HG02642 (cell line): ENCODE measurements around the gene CARM1.

Source experiments
- ATAC-seq: cut with Tn5 transposase; IDR thresholded peaks from one replicate; pipeline ENCODE4 v1.9.1; 2021; ENCODE audit warnings: mild to moderate bottlenecking; ENCODE audit not compliant: unreplicated experiment, poor library complexity

CARM1 gene

DNA sequence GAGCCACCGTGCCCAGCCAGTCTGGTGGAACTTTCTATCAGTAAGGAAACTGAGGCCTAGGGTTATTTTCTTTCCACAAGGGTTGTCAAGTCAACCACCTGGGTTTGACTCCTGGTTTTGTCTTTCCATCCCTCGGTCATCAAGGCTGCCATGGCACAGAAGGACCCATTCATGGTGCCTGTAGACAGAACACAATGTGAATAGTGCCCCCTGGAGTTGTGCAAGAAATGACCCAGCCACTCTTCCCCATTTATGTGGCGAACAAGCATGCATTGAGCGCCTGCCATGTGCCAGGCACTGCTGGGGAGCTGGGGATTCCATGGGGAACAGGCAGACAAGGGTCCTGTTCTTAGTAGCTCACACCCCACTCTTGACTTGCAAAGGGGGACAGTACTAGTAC is 93.5 kb downstream of the CARM1 start:
- no peak for ATAC-seq

- ATAC-seq, result no peak
These were observed 94.0 kb downstream of the CARM1 start for GRCh38 chr19:10965398-10965797.

DNA sequence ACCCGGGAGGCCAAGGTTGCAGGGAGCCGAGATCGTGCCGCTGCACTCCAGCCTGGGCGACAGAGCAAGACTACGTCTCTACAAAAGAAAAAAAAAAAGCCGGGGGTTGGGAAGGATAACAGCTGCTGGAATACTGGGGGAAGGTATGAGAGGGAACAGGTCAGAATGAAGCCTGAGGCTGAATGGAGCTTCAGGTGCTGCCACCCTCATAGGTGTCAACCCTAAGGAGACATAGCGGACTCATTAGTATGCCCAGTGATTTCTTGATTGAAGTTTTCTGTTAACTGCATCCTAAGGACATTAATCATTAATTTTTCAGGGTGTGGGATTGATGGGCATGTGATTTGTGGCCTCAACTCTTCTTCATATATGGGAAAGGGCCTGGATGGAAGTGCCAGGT is 95.5 kb downstream of the CARM1 start:
- no peak for ATAC-seq

- ATAC-seq, result no peak
These were observed 97.3 kb downstream of the CARM1 start for GRCh38 chr19:10968527-10969135.

GRCh38 chr19:10971107-10971726 is 99.9 kb downstream of the CARM1 start:
- ATAC-seq, result no peak
